ENCODE results near the gene PINK1. TPM values are rescaled to one million over a fixed set of nuclear protein-coding genes. Genes with fewer than 3 reads are reported as not detected.
"Not testable (repeated sequence)": the region's sequence is repeated elsewhere in the genome, so short reads cannot be mapped to it uniquely, and the experiment has no call there.

PINK1 gene
- 52.6 and 54.7 TPM in 2 replicates for total RNA-seq

- DNase-seq (ENCODE audit: low read depth, low spot score) = no peak
Measured at GRCh38 chr1:20633190-20634064, at the start of gene PINK1. Gene PINK1, plus strand, starts transcription at chr1:20633458. Its CDS starts 91 bp downstream, at chr1:20633549.

- DNase-seq (ENCODE audit: low read depth, low spot score) = no peak
Measured at GRCh38 chr1:20584890-20585289, 48.4 kb upstream of the PINK1 start.

GRCh38 chr1:20586953-20587660 is 46.2 kb upstream of the PINK1 start:
- DNase-seq (ENCODE audit: low read depth, low spot score) = no peak

- no peak for DNase-seq (ENCODE audit: low read depth, low spot score)
Measured at GRCh38 chr1:20587661-20588053, 45.6 kb upstream of the PINK1 start.

- no peak for DNase-seq (ENCODE audit: low read depth, low spot score)
Measured at GRCh38 chr1:20588634-20589225, 44.5 kb upstream of the PINK1 start, which contains the start of gene CDA. Gene CDA, plus strand, starts transcription at chr1:20589097. Its CDS starts 33 bp downstream, at chr1:20589130.

GRCh38 chr1:20589331-20590278 is 43.7 kb upstream of the PINK1 start:
- DNase-seq (ENCODE audit: low read depth, low spot score) = no peak

GRCh38 chr1:20590306-20590777 is 42.9 kb upstream of the PINK1 start:
- no peak for DNase-seq (ENCODE audit: low read depth, low spot score)

GRCh38 chr1:20593756-20594155 is 39.5 kb upstream of the PINK1 start:
- DNase-seq (ENCODE audit: low read depth, low spot score) = no peak

GRCh38 chr1:20594746-20595145 is 38.5 kb upstream of the PINK1 start:
- no peak for DNase-seq (ENCODE audit: low read depth, low spot score)

- no peak for DNase-seq (ENCODE audit: low read depth, low spot score)
Measured at GRCh38 chr1:20596106-20596505, 37.2 kb upstream of the PINK1 start.

- no peak for DNase-seq (ENCODE audit: low read depth, low spot score)
Measured at GRCh38 chr1:20597650-20598049, 35.6 kb upstream of the PINK1 start.

- no peak for DNase-seq (ENCODE audit: low read depth, low spot score)
Measured at GRCh38 chr1:20600156-20600555, 33.1 kb upstream of the PINK1 start.

GRCh38 chr1:20601129-20601825 is 32.0 kb upstream of the PINK1 start:
- DNase-seq (ENCODE audit: low read depth, low spot score) = no peak

GRCh38 chr1:20602851-20603450 is 30.3 kb upstream of the PINK1 start:
- DNase-seq (ENCODE audit: low read depth, low spot score) = no peak

GRCh38 chr1:20603504-20604464 is 29.5 kb upstream of the PINK1 start:
- no peak for DNase-seq (ENCODE audit: low read depth, low spot score)

GRCh38 chr1:20604678-20605077 is 28.6 kb upstream of the PINK1 start:
- no peak for DNase-seq (ENCODE audit: low read depth, low spot score)

- DNase-seq (ENCODE audit: low read depth, low spot score) = not testable (repeated sequence)
Measured at GRCh38 chr1:20606801-20607570, 26.3 kb upstream of the PINK1 start.

- no peak for DNase-seq (ENCODE audit: low read depth, low spot score)
Measured at GRCh38 chr1:20609541-20609940, 23.7 kb upstream of the PINK1 start.

All from pulmonary artery endothelial cell (primary cell).